Neuron (in vitro differentiated cells): ENCODE measurements around the gene CD9.

Source experiments
- H2AFZ ChIP-seq: one replicate; pipeline ENCODE4 v1.6.1; 2013; ENCODE audit warnings: low read depth, mild to moderate bottlenecking, inconsistent platforms, low read length, moderate library complexity
- H3K27me3 ChIP-seq: one replicate; pipeline ENCODE4 v1.6.1; 2013; ENCODE audit warnings: low read length; ENCODE audit not compliant: insufficient read depth
- H3K36me3 ChIP-seq: one replicate; pipeline ENCODE4 v1.6.1; 2013; ENCODE audit warnings: low read length; ENCODE audit not compliant: insufficient read depth
- H3K4me1 ChIP-seq: one replicate; pipeline ENCODE4 v1.6.1; 2013; ENCODE audit warnings: low read length; ENCODE audit not compliant: insufficient read depth
- H3K4me3 ChIP-seq: 2 replicates; pipeline ENCODE4 v1.5.1; 2013; ENCODE audit warnings: mild to moderate bottlenecking, low read length, moderate library complexity
- H3K9me3 ChIP-seq: one replicate; pipeline ENCODE4 v1.6.1; 2013; ENCODE audit warnings: low read length

The CD9 gene

DNA sequence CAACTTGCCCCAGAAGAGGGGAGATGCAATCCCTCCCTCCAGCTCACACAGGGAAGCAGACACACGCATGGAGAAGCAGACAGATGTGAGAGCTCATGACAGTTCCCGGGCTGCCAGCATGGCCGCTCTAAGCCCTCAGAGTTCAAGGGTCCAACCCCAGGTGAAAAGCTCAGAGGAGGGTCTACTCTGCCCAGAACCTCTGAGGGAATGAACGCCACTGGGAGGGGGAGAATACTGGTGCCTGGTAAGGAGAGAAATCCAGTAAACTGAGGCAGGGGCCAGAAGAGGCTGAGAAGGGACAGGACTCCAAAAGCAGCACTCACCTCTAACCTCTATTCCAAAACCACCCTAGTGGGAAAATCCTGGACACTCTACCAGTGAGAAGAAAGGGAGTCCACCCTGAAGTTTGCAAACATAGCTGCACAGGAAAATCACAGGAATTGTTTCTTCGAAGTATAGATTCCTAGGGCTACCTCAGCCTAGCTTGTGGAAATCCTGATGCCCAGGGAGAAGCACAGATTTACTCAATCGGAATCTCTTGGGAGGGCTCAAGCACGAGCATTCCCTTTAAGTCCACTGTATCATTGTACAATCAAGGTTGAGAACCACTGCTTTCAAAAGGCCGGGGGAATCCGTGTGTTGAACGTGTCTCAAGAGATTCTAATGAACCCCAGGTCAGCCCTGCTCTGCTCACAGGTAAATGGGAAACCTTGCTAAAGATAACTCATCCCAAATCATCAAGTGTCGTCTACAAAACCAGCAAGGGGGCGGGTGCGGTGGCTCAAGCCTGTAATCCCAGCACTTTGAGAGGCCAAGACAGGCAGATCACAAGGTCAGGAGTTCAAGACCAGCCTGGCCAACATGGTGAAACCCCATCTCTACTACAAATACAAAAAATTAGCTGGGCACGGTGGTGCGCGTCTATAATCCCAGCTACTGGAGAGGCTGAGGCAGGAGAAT is 76.0 kb downstream of the CD9 start:
- Histone ChIP-seq H3K9me3 (no peaks in the 10 kb centered on the region), H3K36me3 (no peaks in the 10 kb centered on the region), H2AFZ (no peak overlapping the region), H3K4me1 (peaks cover 19% of the 10 kb centered on the region), H3K27me3 (peaks cover 2% of the 10 kb centered on the region), H3K4me3 (no peak overlapping the region)

DNA sequence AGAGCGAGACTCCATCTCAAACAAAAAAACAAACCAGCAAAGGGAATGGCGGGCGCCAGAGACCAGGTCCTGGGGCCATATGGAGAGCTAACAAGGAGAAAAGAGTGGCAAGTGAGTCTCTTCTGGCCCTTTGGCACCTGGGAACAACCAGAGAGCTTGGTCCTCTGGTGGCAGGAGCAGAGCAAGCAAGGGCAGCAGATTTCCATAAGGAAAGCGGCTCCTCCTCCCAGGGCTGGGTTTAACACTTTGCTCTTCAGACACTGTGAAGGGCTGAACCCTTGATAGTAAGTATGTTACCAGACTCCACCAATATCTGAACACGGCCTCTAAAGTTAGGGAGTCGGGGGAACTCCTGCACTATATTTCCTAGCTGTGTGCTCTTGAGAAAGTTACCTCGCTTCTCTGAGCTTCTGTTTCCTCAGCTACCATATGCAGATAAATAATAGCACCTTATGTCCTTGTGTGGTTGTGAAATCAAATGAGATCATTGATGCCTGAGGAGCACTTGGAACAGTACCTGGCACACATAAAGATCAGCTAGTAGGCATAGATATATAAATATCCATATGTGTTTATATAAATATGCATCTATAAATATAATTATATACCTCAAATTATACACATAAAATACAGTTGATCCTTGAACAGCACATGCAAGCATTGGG is 76.9 kb downstream of the CD9 start:
- Histone ChIP-seq H3K27me3 (peaks cover 2% of the 10 kb centered on the region), H3K4me1 (peaks cover 19% of the 10 kb centered on the region), H3K9me3 (no peaks in the 10 kb centered on the region), H3K36me3 (no peaks in the 10 kb centered on the region), H2AFZ (no peak overlapping the region), H3K4me3 (no peak overlapping the region)

DNA sequence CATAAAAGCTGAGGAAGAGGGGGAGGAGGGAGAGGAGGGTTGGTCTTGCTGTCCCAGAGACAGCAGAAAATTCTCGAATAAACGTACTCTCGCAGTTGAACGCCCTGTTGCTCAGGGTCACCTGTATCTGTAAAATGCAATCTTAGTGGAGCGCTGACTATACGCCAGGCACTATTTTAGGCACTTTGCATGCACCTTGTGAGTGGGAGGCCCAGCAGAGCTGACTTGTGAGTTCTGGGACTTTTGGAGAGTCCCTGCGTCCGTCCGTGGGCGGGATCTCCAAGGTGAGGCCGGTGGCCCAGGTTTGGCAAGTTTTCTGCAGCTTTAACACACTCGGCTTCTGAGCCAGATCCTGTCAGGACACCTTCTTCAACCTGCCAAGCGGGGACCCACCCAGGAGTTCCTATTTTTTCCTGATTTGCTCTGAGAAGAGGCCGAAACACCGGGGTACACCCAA is 77.8 kb downstream of the CD9 start:
- no peaks in the 10 kb centered on the region for H3K9me3 ChIP-seq
- peak overlapping the region; percentile 29 for H3K4me3 ChIP-seq
- peaks cover 19% of the 10 kb centered on the region for H3K4me1 ChIP-seq
- H3K27me3 ChIP-seq = peaks cover 2% of the 10 kb centered on the region
- peak overlapping the region; percentile 82 for H2AFZ ChIP-seq
- no peaks in the 10 kb centered on the region for H3K36me3 ChIP-seq

DNA sequence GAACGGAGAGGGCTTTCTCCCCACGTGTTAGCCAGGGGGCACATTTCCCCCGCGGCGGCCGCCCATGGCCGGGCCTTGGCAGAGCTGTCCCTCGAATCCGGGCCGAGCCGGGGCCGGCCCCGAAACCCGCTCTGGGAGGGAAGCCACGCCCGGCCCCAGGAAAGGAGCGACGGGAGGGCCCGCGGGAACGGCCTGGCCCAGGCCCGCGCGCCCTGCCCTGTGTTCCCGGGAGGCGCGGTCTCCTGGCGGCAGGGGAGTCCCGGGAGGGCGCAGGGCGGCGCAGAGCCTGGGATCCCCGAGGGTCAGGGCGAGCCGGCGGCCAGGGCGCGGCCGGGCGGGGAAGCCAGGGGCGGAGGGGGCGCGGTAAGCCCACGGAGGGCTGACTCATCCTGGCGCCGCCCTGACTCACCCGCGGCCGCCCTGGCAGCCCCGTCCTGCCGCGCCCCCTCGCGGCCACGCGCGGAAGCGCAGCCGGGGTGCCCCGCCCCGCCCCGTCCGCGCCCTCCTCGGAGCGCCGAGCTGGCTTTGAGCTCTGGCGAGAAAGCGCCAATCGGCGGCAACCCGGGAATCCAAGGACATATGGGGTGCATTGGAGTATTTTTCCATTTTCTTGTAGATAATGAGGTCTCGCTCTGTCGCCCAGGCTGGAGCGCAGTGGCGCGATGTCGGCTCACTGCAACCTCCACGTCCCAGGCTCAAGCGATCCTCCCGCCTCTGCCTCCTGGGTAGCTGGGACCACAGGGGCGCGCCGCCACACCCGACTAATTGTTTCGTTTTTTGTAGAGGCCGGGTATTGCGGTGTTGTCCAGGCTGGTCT is 78.4 kb downstream of the CD9 start:
- Histone ChIP-seq H3K4me1 (peaks cover 13% of the 10 kb centered on the region), H3K36me3 (no peaks in the 10 kb centered on the region), H2AFZ (peak overlapping the region; percentile 82), H3K4me3 (peak overlapping the region; percentile 29), H3K9me3 (no peaks in the 10 kb centered on the region), H3K27me3 (peaks cover 2% of the 10 kb centered on the region)

DNA sequence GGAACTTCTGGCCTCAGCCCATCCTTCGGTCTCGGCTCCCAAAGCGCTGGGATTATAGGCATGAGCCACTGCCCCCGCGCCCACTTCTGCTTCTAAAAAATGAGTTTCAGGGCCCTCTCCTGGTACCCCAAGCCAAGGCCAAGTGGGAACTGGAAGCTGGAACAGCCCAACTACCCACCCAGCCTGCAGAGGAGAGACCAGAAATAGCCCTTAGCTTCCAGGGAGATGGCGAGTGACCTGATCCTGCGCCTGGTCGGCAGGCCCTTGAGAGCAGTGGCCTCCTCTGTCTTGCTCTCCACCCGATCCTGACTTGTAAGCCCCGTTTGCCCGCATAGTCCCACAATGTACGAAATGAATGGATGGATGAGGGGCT is 79.0 kb downstream of the CD9 start:
- peaks cover 2% of the 10 kb centered on the region for H3K27me3 ChIP-seq
- H3K4me1 ChIP-seq = peaks cover 7% of the 10 kb centered on the region

DNA sequence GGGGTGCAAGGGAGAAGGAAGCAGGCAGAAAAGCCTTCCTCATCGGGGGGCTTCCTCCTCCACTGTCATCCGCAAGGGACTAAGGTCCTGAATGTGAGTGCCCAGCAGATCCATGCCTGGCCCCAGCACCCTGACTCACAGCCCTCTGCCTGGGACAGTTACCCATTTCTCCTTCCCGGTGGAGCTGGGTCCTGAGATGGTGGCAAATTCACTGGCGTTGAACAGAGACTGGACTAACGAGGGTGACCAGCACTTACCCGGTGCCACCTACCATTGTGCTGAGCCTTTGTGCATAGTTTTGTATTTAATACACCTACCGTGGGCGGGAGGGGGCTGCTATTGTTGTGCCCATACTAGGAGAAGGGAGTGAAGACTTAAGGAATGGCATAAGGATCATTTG is 79.4 kb downstream of the CD9 start:
- Histone ChIP-seq H3K9me3 (no peaks in the 10 kb centered on the region), H3K27me3 (peaks cover 2% of the 10 kb centered on the region), H3K4me3 (no peak overlapping the region), H2AFZ (no peak overlapping the region), H3K4me1 (peaks cover 4% of the 10 kb centered on the region), H3K36me3 (no peaks in the 10 kb centered on the region)

More for the DNA sequence above, 79.0 kb downstream of the CD9 start:
- Histone ChIP-seq H2AFZ (no peak overlapping the region), H3K36me3 (no peaks in the 10 kb centered on the region), H3K4me3 (no peak overlapping the region), H3K9me3 (no peaks in the 10 kb centered on the region)

DNA sequence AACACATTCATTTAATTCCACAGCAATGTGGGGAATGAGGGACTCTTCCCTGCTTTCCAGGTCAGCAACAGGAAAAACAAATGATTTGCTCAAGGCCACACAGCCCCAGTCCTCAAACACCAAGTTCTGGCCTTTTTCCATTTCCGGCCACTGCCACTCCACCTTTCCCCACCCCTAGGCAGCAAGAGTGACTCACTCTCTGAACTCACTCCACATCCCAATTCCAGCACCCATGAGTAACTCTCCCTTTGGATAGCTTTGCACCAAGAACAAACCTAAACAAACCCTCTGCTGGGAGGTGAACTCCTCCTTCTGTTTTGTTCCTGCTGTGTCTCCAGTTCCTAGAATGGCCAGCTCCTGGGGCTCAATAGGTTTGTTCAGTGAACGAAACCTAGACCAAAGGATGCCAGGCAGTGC is 79.9 kb downstream of the CD9 start:
- H3K27me3 ChIP-seq = peaks cover 2% of the 10 kb centered on the region
- no peak overlapping the region for H3K4me3 ChIP-seq
- H3K9me3 ChIP-seq = no peaks in the 10 kb centered on the region
- no peak overlapping the region for H2AFZ ChIP-seq
- H3K4me1 ChIP-seq = peaks cover under 1% of the 10 kb centered on the region
- H3K36me3 ChIP-seq = no peaks in the 10 kb centered on the region

DNA sequence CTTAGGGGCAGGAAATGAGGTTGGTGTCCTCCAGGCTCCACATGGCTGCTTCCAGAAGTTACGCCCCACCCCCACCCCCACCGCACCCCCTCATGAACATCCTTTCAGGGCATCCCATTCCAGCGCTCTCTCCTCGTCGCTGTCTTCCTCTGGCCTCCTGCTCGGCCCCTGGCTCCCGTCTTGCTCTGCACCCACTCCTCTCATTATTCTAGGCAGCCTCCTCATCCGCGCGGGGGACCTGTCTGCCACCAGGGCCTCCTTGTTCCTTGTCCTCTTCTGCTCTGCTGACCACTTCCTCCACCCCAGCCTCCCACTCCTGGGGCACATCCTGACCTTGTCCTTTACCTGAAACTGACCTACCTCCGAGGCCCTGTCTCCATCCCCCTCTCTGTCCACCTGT is 80.5 kb downstream of the CD9 start:
- Histone ChIP-seq H2AFZ (no peak overlapping the region), H3K27me3 (peaks cover 2% of the 10 kb centered on the region), H3K9me3 (no peaks in the 10 kb centered on the region)

DNA sequence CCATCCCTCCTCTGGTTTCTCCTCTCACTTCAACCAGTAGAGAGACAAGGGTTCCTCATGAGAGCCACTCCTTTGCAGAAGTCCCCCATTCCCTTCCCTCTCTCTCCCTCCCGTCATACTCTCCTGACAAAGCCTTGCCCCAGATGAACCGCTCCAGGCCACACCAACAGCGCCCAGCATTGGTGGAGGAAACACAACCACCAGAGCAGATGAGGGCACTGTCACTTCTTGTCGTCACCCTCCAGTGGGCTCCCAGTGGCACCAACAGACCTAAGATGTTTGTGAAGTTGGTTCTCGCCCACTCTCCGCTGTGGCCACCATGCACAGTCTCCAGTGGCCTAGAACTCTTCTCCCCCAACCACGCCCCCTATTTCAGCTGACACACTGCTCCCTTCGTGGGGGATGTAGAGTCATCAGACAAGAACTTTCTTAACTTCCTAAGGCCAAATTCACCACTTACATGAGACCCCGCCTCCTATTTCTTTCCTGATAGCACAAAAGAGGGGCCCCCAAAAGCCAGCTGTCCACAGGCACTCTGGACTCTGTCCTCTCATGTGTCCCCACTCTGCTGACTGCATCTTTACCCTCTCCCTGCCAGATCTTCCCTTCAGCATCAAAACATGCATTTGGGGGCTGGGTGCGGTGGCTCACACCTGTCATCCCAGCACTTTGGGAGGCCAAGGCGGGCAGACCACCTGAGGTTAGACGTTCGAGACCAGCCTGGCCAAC is 81.0 kb downstream of the CD9 start:
- Histone ChIP-seq H3K4me3 (no peak overlapping the region), H3K27me3 (peaks cover 2% of the 10 kb centered on the region), H3K36me3 (no peaks in the 10 kb centered on the region), H3K9me3 (no peaks in the 10 kb centered on the region), H2AFZ (no peak overlapping the region), H3K4me1 (peaks cover 8% of the 10 kb centered on the region)

More for the DNA sequence above, 80.5 kb downstream of the CD9 start:
- Histone ChIP-seq H3K4me3 (no peak overlapping the region), H3K4me1 (peaks cover 2% of the 10 kb centered on the region), H3K36me3 (no peaks in the 10 kb centered on the region)

DNA sequence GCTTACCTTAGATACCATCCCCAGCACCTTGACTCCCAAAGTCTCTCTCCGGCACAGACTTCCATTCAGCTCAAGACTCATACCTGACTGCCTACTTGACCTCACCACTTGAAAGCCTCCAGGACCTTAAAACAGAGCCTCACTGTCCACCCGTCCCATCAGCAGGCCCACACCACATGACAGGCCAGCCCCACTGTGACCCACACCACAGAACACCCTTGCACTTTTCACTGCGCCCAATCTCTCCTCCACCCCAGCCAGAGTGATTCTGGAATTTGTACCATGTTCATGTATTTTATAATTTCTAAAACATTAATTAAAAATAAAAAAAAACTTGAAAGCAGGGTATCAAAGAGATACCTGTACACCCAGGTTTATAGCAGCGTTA is 82.2 kb downstream of the CD9 start:
- H3K36me3 ChIP-seq = no peaks in the 10 kb centered on the region
- peaks cover 2% of the 10 kb centered on the region for H3K27me3 ChIP-seq
- no peak overlapping the region for H3K4me3 ChIP-seq
- H3K4me1 ChIP-seq = peaks cover 10% of the 10 kb centered on the region
- no peaks in the 10 kb centered on the region for H3K9me3 ChIP-seq
- H2AFZ ChIP-seq = no peak overlapping the region

DNA sequence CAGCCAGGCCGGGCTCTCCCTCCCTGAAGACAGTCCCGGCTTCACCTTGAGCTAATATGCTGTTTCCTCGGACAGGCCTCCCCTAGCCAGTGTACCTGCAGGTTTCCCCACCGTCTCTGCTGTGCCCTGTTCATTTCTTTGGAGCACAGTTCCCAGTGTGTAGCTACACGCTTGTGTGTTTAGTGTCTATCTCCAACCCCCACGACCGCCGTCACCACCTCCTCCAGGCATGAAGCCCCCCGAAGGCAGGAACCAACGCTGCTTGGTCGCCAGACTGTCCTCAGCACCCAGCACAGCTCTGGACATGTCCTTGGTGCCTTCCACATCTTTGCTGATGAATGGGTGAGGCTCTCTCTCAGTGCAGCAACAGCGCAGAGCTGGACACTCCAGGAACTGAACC is 84.1 kb downstream of the CD9 start:
- no peak overlapping the region for H3K4me3 ChIP-seq
- no peaks in the 10 kb centered on the region for H3K9me3 ChIP-seq
- H3K4me1 ChIP-seq = peaks cover 10% of the 10 kb centered on the region

DNA sequence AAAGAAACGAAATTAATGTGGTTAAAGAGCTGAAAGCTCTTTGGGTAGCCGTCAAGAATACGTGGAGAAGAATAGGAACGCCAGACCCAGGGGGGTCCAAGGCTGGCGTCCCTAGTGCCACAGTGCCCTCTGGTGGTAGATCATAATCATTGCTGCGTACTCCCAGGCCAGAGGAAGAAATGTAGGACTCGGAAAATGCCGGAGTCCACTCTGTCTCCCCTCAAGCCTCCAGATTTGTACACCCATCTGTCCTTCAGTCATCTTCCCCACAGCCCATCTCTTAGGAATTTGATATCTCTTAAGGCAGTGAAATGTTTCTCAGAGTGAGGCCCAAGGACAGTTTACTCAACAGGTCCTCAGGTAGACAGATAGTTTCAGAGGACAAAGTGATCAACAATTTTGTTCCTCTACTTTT is 84.9 kb downstream of the CD9 start:
- Histone ChIP-seq H3K4me3 (no peak overlapping the region), H2AFZ (no peak overlapping the region), H3K4me1 (peaks cover 10% of the 10 kb centered on the region), H3K27me3 (no peaks in the 10 kb centered on the region), H3K36me3 (no peaks in the 10 kb centered on the region), H3K9me3 (no peaks in the 10 kb centered on the region)

More for the DNA sequence above, 84.1 kb downstream of the CD9 start:
- Histone ChIP-seq H3K27me3 (no peaks in the 10 kb centered on the region), H2AFZ (no peak overlapping the region), H3K36me3 (no peaks in the 10 kb centered on the region)
